HCT116 (cell line): ENCODE data around the gene TKFC.

Source experiments
- CEBPB ChIP-seq: IDR thresholded peaks from 2 replicates; pipeline ENCODE4 v1.6.1; 2012; ENCODE audit warnings: low read depth
- EZH2 ChIP-seq: fragments of 200-600 bp; sonication (generic); IDR thresholded peaks from 2 replicates; pipeline ENCODE4 v1.6.1; 2017; ENCODE audit warnings: antibody characterized with exemption, mixed run types
- JUND ChIP-seq: IDR thresholded peaks from 2 replicates; pipeline ENCODE4 v1.6.1; 2012
- POLR2A ChIP-seq: IDR thresholded peaks from 2 replicates; pipeline ENCODE4 v1.7.0; 2011; ENCODE audit warnings: borderline replicate concordance; ENCODE audit not compliant: insufficient read depth, insufficient read length; ENCODE audit errors: extremely low read depth
- POLR2AphosphoS5 ChIP-seq: IDR thresholded peaks from 2 replicates; pipeline ENCODE4 v1.6.1; 2011; ENCODE audit warnings: mild to moderate bottlenecking, low read depth, low read length, moderate library complexity
- SIN3A ChIP-seq: IDR thresholded peaks from 2 replicates; pipeline ENCODE4 v1.6.1; 2012; ENCODE audit warnings: low read depth
- TF ChIP-seq, protein P1 (sequence below), 3 experiments: fragments of 200-600 bp in 1 of 3; sonication (generic) in 1 of 3; IDR thresholded peaks in 2 of 3; conservative IDR thresholded peaks in 1 of 3; 2 replicates each; pipeline ENCODE4 v1.5.1; 2012 to 2017; ENCODE audit warnings: low read depth in 2 of 3, low read length in 2 of 3, antibody characterized with exemption in 1 of 3, borderline replicate concordance in 1 of 3, control low read depth in 1 of 3, mild to moderate bottlenecking in 1 of 3, mixed read lengths in 1 of 3, mixed run types in 1 of 3, moderate library complexity in 1 of 3; ENCODE audit not compliant: insufficient read depth in 1 of 3

DNA sequence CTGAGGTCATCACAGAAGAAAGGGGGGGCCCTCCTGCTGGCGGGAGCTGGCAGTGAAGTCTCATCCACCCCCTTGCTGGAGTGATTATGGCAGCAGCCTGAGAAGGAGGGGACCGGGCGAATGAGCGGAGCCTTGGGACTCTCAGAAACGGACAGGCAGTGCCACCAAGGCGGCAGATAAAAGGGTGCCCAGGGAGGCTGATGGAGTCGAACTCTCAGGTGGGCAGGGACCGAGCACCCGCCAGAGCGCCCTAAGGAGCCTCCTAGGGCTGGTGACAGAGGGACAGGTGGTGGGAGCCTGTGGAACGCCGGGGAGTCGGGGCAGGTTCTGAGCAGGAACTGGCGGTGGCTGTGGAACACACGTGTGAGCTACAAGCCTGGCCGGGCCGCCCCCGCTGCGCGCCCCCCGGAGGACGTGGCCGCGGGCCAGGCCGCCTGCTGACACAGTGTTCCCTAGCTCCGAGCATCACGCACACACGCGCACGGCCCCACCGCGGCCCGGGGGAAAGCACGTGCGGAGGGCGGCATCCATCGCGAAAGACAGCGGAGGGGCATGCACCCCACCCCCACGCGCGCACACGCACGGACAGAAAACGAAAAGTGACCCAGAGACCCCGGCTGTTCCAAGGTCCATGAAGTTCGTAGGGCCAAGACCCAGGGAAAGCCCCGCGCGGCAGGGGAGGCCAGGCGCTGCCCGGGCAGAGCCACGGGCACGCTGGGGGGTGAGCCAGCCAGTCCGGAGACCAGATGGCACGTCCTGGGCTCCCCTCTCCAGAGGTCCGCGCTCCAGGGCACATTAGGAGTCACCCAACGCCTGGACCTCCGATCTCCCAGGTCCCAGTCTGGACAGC lies 38.9 kb upstream of the TKFC start:
- TF ChIP-seq, protein P1, sequence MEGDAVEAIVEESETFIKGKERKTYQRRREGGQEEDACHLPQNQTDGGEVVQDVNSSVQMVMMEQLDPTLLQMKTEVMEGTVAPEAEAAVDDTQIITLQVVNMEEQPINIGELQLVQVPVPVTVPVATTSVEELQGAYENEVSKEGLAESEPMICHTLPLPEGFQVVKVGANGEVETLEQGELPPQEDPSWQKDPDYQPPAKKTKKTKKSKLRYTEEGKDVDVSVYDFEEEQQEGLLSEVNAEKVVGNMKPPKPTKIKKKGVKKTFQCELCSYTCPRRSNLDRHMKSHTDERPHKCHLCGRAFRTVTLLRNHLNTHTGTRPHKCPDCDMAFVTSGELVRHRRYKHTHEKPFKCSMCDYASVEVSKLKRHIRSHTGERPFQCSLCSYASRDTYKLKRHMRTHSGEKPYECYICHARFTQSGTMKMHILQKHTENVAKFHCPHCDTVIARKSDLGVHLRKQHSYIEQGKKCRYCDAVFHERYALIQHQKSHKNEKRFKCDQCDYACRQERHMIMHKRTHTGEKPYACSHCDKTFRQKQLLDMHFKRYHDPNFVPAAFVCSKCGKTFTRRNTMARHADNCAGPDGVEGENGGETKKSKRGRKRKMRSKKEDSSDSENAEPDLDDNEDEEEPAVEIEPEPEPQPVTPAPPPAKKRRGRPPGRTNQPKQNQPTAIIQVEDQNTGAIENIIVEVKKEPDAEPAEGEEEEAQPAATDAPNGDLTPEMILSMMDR (IDR thresholded peaks at IDR 0.05 in 2 of 3, conservative IDR thresholded peaks at IDR 0.05 in 1 of 3; ENCODE audit: borderline replicate concordance in 1 of 3, insufficient read depth in 1 of 3, low read depth in 2 of 3, low read length in 2 of 3) = no peak
- TF ChIP-seq SIN3A (no peak), POLR2AphosphoS5 (no peak), EZH2 (no peak), CEBPB (no peak), POLR2A (no peak), JUND (no peak)
